ENCODE data around the gene CH25H. TPM values are rescaled to one million over a fixed set of nuclear protein-coding genes. Genes with fewer than 3 reads are reported as not detected.

CH25H gene
- total RNA-seq, 1 donor from 2014 or later: 10.0 TPM

Other genes starting within 250 kb of the CH25H start
- 23.0 TPM for gene FAS, start 216.5 kb downstream of the CH25H start, total RNA-seq (ENCODE audit: unreplicated experiment)
- gene LIPA, start 44.5 kb upstream of the CH25H start, total RNA-seq (ENCODE audit: unreplicated experiment): 84.2 TPM
- gene IFIT2, start 94.7 kb upstream of the CH25H start, total RNA-seq (ENCODE audit: unreplicated experiment): 0.80 TPM
- gene IFIT3, start 120.7 kb upstream of the CH25H start, total RNA-seq (ENCODE audit: unreplicated experiment): 16.8 TPM
- not detected for gene IFIT1B, start 170.7 kb upstream of the CH25H start, total RNA-seq (ENCODE audit: unreplicated experiment)
- gene IFIT1, start 185.3 kb upstream of the CH25H start, total RNA-seq (ENCODE audit: unreplicated experiment): 2.0 TPM
- 8.2 TPM for gene IFIT5, start 207.3 kb upstream of the CH25H start, total RNA-seq (ENCODE audit: unreplicated experiment)

Data from endothelial cell (in vitro differentiated cells).